ENCODE data around the gene USP5. TPM values are rescaled to one million over a fixed set of nuclear protein-coding genes. Genes with fewer than 3 reads are reported as not detected.

The USP5 gene
- polyA plus RNA-seq, 1 of the 3 experiments (the other 2 are of a cell fraction): 97.2 TPM

- DNase-seq: no peak
- peak overlapping the region; percentile 99; the same call in 1 of the 2 replicates for H3K4me2 ChIP-seq
- POLR2A ChIA-PET: interaction anchor here (1.4 kb wide), 1 partner anchor 31 kb away, joined by 3 read pairs; the partner anchor contains the start of gene SPSB2
Measured at GRCh38 chr12:6903722-6904121, 51.8 kb downstream of the USP5 start.

GRCh38 chr12:6904280-6905276 lies 52.6 kb downstream of the USP5 start, which contains the start of gene LRRC23:
Gene LRRC23, plus strand, starts transcription at chr12:6904822. Its CDS starts 812 bp downstream, at chr12:6905634.
- H3K79me2 ChIP-seq (ENCODE audit: insufficient read depth): no peaks in the 10 kb centered on the region
- WGBS (ENCODE audit: low lambda C conversion rate): 4% methylated on average over 34 of the region's 34 CpGs
- peak within 1 kb of the TSS; percentile 99 for H3K4me2 ChIP-seq
- H3K36me3 ChIP-seq (replicated peaks in 1 of 2; ENCODE audit: control insufficient read depth in 1 of 2, insufficient read depth in 2 of 2, low read length in 1 of 2): peaks cover 0 to 5% of the 10 kb centered on the region in 2 experiments
- H3K9ac ChIP-seq: peak within 1 kb of the TSS; percentile 97
- H3K4me1 ChIP-seq (ENCODE audit: control insufficient read depth in 1 of 2, insufficient read depth in 2 of 2, low read depth in 1 of 2, low read length in 1 of 2): peaks cover 9 to 10% of the 10 kb centered on the region in 2 experiments; a peak in 2 of 4 replicates
- no peaks in the 10 kb centered on the region for H3K27me3 ChIP-seq (ENCODE audit: insufficient read depth)
- no peaks in the 10 kb centered on the region for H4K20me1 ChIP-seq (ENCODE audit: insufficient read depth)
- H3F3A ChIP-seq (replicated peaks; ENCODE audit: insufficient read depth): peaks cover 2% of the 10 kb centered on the region
- peak within 1 kb of the TSS; percentile 99 for H2AFZ ChIP-seq (ENCODE audit: low read depth)
- H3K4me3 ChIP-seq (ENCODE audit: low read depth in 2 of 2, low read length in 1 of 2): peak within 1 kb of the TSS; percentile 72 to 98
- H3K27ac ChIP-seq (ENCODE audit: low read depth in 2 of 2, low read length in 1 of 2): peak within 1 kb of the TSS; percentile 71 to 78
- ChIA-PET CTCF (interaction anchor here (0.6 to 2.9 kb wide), 5 partner anchors 13 to 35 kb away, joined by 3 to 19 read pairs (median 10); partner anchors contain the start of gene SPSB2), POLR2A (interaction anchor here (0.9 to 2.2 kb wide), 5 partner anchors 10 to 39 kb away, joined by 4 to 6 read pairs (median 5); partner anchors contain the start of genes C12orf57, ENO2, RNU7-1 and SPSB2)
- DNase-seq: peak; percentile 88
- H3K9me2 ChIP-seq: no peaks in the 10 kb centered on the region
- peak; percentile 67 for TF ChIP-seq POLR2AphosphoS5 (IDR thresholded peaks at IDR 0.05; ENCODE audit: low read depth, low read length)
- TF ChIP-seq, protein P1, sequence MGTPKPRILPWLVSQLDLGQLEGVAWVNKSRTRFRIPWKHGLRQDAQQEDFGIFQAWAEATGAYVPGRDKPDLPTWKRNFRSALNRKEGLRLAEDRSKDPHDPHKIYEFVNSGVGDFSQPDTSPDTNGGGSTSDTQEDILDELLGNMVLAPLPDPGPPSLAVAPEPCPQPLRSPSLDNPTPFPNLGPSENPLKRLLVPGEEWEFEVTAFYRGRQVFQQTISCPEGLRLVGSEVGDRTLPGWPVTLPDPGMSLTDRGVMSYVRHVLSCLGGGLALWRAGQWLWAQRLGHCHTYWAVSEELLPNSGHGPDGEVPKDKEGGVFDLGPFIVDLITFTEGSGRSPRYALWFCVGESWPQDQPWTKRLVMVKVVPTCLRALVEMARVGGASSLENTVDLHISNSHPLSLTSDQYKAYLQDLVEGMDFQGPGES (IDR thresholded peaks at IDR 0.05; ENCODE audit: low read depth, low read length): no peak
- TF ChIP-seq MAX (IDR thresholded peaks at IDR 0.05; ENCODE audit: low read depth): peak; percentile 58; the same call in 1 of the 2 replicates
- peak; percentile 80 for TF ChIP-seq MXI1 (IDR thresholded peaks at IDR 0.05; ENCODE audit: low read depth, low read length)
- TF ChIP-seq, protein P2, sequence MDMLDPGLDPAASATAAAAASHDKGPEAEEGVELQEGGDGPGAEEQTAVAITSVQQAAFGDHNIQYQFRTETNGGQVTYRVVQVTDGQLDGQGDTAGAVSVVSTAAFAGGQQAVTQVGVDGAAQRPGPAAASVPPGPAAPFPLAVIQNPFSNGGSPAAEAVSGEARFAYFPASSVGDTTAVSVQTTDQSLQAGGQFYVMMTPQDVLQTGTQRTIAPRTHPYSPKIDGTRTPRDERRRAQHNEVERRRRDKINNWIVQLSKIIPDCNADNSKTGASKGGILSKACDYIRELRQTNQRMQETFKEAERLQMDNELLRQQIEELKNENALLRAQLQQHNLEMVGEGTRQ (IDR thresholded peaks at IDR 0.05; ENCODE audit: borderline replicate concordance, low read depth, low read length): no peak
- peak; percentile 74 for TF ChIP-seq ELF1 (IDR thresholded peaks at IDR 0.05)
- H3K9me3 ChIP-seq: no peaks in the 10 kb centered on the region

More at GRCh38 chr12:6903722-6904121, 51.8 kb downstream of the USP5 start:
- H2AFZ ChIP-seq (ENCODE audit: low read depth): peak overlapping the region; percentile 99
- CTCF ChIA-PET: interaction anchor here (0.6 to 2.7 kb wide), 4 partner anchors 12 to 31 kb away, joined by 3 to 17 read pairs (median 8); partner anchors contain the start of gene SPSB2
- H3K4me3 ChIP-seq (ENCODE audit: low read depth in 2 of 2, low read length in 1 of 2): no peak overlapping the region
- H3K79me2 ChIP-seq (ENCODE audit: insufficient read depth): no peaks in the 10 kb centered on the region
- WGBS (ENCODE audit: low lambda C conversion rate): 87% methylated on average over 1 of the region's 1 CpG
- no peak overlapping the region; a peak in 1 of 4 replicates for H3K27ac ChIP-seq (ENCODE audit: low read depth in 2 of 2, low read length in 1 of 2)
- no peaks in the 10 kb centered on the region for H4K20me1 ChIP-seq (ENCODE audit: insufficient read depth)
- no peaks in the 10 kb centered on the region for H3K27me3 ChIP-seq (ENCODE audit: insufficient read depth)
- no peaks in the 10 kb centered on the region for H3K9me2 ChIP-seq
- no peaks in the 10 kb centered on the region for H3F3A ChIP-seq (replicated peaks; ENCODE audit: insufficient read depth)
- H3K36me3 ChIP-seq (replicated peaks in 1 of 2; ENCODE audit: control insufficient read depth in 1 of 2, insufficient read depth in 2 of 2, low read length in 1 of 2): peaks cover 0 to 5% of the 10 kb centered on the region in 2 experiments
- no peak for TF ChIP-seq RFX5 (IDR thresholded peaks at IDR 0.05; ENCODE audit: low read length)
- no peak for TF ChIP-seq TAF1 (IDR thresholded peaks at IDR 0.05; ENCODE audit: borderline replicate concordance, low read depth, low read length)
- H3K9ac ChIP-seq: 0 out of 2 replicates have a peak overlapping the region, but pooled peaks have one; percentile 97
- H3K4me1 ChIP-seq (ENCODE audit: control insufficient read depth in 1 of 2, insufficient read depth in 2 of 2, low read depth in 1 of 2, low read length in 1 of 2): peaks cover 9 to 10% of the 10 kb centered on the region in 2 experiments; a peak in 2 of 4 replicates
- H3K9me3 ChIP-seq: no peaks in the 10 kb centered on the region
